HG03354 (cell line): Measurements from ENCODE around the gene OR2T5.
"Not testable (repeated sequence)": the region's sequence is repeated elsewhere in the genome, so short reads cannot be mapped to it uniquely, and the experiment has no call there.

ENCODE experiments used
- ATAC-seq: cut with Tn5 transposase; IDR thresholded peaks from one replicate; pipeline ENCODE4 v1.9.1; 2021; ENCODE audit warnings: mild to moderate bottlenecking; ENCODE audit not compliant: unreplicated experiment, poor library complexity, severe bottlenecking

The OR2T5 gene

GRCh38 chr1:248500305-248501035, 12.1 kb downstream of the OR2T5 start:
- ATAC-seq, result not testable (repeated sequence)

- ATAC-seq, result not testable (repeated sequence)
These were observed 19.4 kb downstream of the OR2T5 start, which contains the start of gene OR2G6 for GRCh38 chr1:248507773-248508172. Gene OR2G6, plus strand, starts transcription at chr1:248508073. Its CDS starts 13,574 bp downstream, at chr1:248521647.

GRCh38 chr1:248510217-248510616, 21.8 kb downstream of the OR2T5 start:
- ATAC-seq, result not testable (repeated sequence)

- ATAC-seq, result no peak
These were observed 33.5 kb downstream of the OR2T5 start for GRCh38 chr1:248521856-248522255.

GRCh38 chr1:248537449-248537848, 49.1 kb downstream of the OR2T5 start:
- peak; percentile 51 for ATAC-seq
